Panc1 (cell line): ENCODE measurements around the gene OSBPL10. TPM values are rescaled to one million over a fixed set of nuclear protein-coding genes. Genes with fewer than 3 reads are reported as not detected.

ENCODE experiments used
- ATAC-seq: fragments of 200-7000 bp; cut with Tn5 transposase; 2 replicates; pipeline ENCODE4 v1.9.1; 2020; ENCODE audit warnings: mild to moderate bottlenecking, moderate library complexity
- BruUV-seq: library from RNA; stranded (reverse); fragments of 400-500 nt; replicated peaks from 2 replicates; lab custom pipeline; 2021; lab: Mats Ljungman, UMichigan
- CTCF ChIA-PET: fragments of 300-600 bp; sonication (Branson Sonifier 250); formaldehyde crosslinking; loops from one replicate; lab custom pipeline; 2022; ENCODE audit warnings: antibody characterized with exemption; lab: Charles Lee
- POLR2A ChIA-PET: fragments of 300-600 bp; sonication (Branson Sonifier 250); formaldehyde crosslinking; loops from one replicate; lab custom pipeline; 2022; ENCODE audit warnings: antibody characterized with exemption; lab: Charles Lee
- DNase-seq: peaks from one replicate; pipeline ENCODE4 v3.0.0-alpha.2; 2010; ENCODE audit warnings: low read depth, low spot score
- H3K27ac ChIP-seq: 2 replicates; pipeline ENCODE4 v1.5.1; 2011; ENCODE audit warnings: mild to moderate bottlenecking, low read length, inconsistent platforms
- H3K27me3 ChIP-seq: fragments of 200-500 bp; sonication (Bioruptor generic); 2 replicates; pipeline ENCODE4 v1.6.0; 2014; ENCODE audit warnings: low read length, inconsistent platforms; ENCODE audit not compliant: control insufficient read depth, insufficient read depth
- H3K36me3 ChIP-seq: fragments of 200-500 bp; sonication (Bioruptor generic); 2 replicates; pipeline ENCODE4 v1.5.1; 2014; ENCODE audit warnings: inconsistent platforms, mild to moderate bottlenecking, low read length, moderate library complexity; ENCODE audit not compliant: control insufficient read depth, insufficient read depth
- H3K4me1 ChIP-seq: 2 replicates; pipeline ENCODE4 v1.5.1; 2011; ENCODE audit warnings: inconsistent platforms, mild to moderate bottlenecking, low read length, moderate library complexity; ENCODE audit not compliant: control insufficient read depth, insufficient read depth
- H3K4me3 ChIP-seq, 2 experiments: 2 replicates each; pipeline ENCODE4 v1.5.1; 2011 to 2012; ENCODE audit warnings: low read depth in 2 of 2, low read length in 2 of 2, mild to moderate bottlenecking in 2 of 2, inconsistent platforms in 1 of 2, moderate library complexity in 1 of 2
- H3K9me3 ChIP-seq: fragments of 200-500 bp; sonication (Bioruptor generic); 2 replicates; pipeline ENCODE4 v1.5.1; 2014; ENCODE audit warnings: low read depth, mild to moderate bottlenecking, inconsistent platforms, low read length, moderate library complexity; ENCODE audit not compliant: control insufficient read depth, insufficient read depth
- CTCF ChIP-seq: fragments of 450-650 bp; IDR thresholded peaks from 2 replicates; pipeline ENCODE4 v1.5.1; 2017; ENCODE audit warnings: mild to moderate bottlenecking
- POLR2AphosphoS5 ChIP-seq: IDR thresholded peaks from 2 replicates; pipeline ENCODE4 v1.6.1; 2012; ENCODE audit warnings: mild to moderate bottlenecking, low read depth, low read length, moderate library complexity
- REST ChIP-seq, 2 experiments: IDR thresholded peaks; 2 replicates each; pipeline ENCODE4 v1.6.1; 2011 to 2012; ENCODE audit warnings: low read depth in 2 of 2, control low read depth in 1 of 2, low read length in 1 of 2, mild to moderate bottlenecking in 1 of 2, moderate library complexity in 1 of 2; ENCODE audit not compliant: insufficient read depth in 1 of 2
- SIN3A ChIP-seq: IDR thresholded peaks from 2 replicates; pipeline ENCODE4 v1.6.1; 2012; ENCODE audit warnings: low read depth, mild to moderate bottlenecking, low read length, moderate library complexity, borderline replicate concordance; ENCODE audit not compliant: insufficient read depth
- TCF7L2 ChIP-seq: IDR thresholded peaks from 2 replicates; pipeline ENCODE4 v1.6.1; 2011; ENCODE audit warnings: mild to moderate bottlenecking, low read depth, low read length, inconsistent platforms
- in situ Hi-C: cut with HindIII; loops from 2 replicates; pipeline ENCODE4 v1.10.0; 2016; ENCODE audit warnings: low sequenced_read_pairs, low pct_unique_long_range_greater_than_20kb
- intact Hi-C: fragments of 100-400 bp; cut with micrococcal nuclease; formaldehyde crosslinking; loops from one replicate; pipeline ENCODE4 v1.10.0; 2022; ENCODE audit not compliant: unreplicated experiment
- total RNA-seq: library from RNA; stranded (reverse); gene quantifications from one replicate; pipeline ENCODE4 v1.2.1, GENCODE V29; 2021; ENCODE audit not compliant: unreplicated experiment

OSBPL10 gene
- total RNA-seq, 1 experiment from 2014 or later, result 88.1 TPM

GRCh38 chr3:31748933-31749295 is 232.1 kb downstream of the OSBPL10 start:
- intact Hi-C loops, result no loop called here
- Histone ChIP-seq H3K4me3 (no peak overlapping the region), H3K27me3 (no peaks in the 10 kb centered on the region), H3K9me3 (no peaks in the 10 kb centered on the region), H3K4me1 (peaks cover 3% of the 10 kb centered on the region), H3K27ac (no peak overlapping the region), H3K36me3 (no peaks in the 10 kb centered on the region)
- in situ Hi-C loops, result no loop called here
- CTCF ChIA-PET, result no interaction called here
- ATAC-seq, result no peak
- no peak for DNase-seq
- no TSS peak for BruUV-seq
- POLR2A ChIA-PET, result no interaction called here
- TF ChIP-seq REST (IDR thresholded peaks at IDR 0.05; ENCODE audit: insufficient read depth in 1 of 2, low read depth in 2 of 2, low read length in 1 of 2) (no peak), SIN3A (no peak), TCF7L2 (no peak), POLR2AphosphoS5 (no peak), CTCF (no peak)

- ChIA-PET POLR2A (no interaction called here), CTCF (interaction anchor here (0.7 kb wide), 1 partner anchor 16 kb away, joined by 5 read pairs; no protein-coding TSS in a partner anchor)
- ATAC-seq, result no peak
- TF ChIP-seq CTCF (no peak), TCF7L2 (no peak), REST (IDR thresholded peaks at IDR 0.05; ENCODE audit: insufficient read depth in 1 of 2, low read depth in 2 of 2, low read length in 1 of 2) (no peak)
- in situ Hi-C loops, result no loop called here
- Histone ChIP-seq H3K27ac (no peak overlapping the region), H3K27me3 (no peaks in the 10 kb centered on the region), H3K36me3 (no peaks in the 10 kb centered on the region), H3K4me1 (peaks cover 3% of the 10 kb centered on the region), H3K4me3 (no peak overlapping the region), H3K9me3 (no peaks in the 10 kb centered on the region)
- no peak for DNase-seq
- no TSS peak for BruUV-seq
- intact Hi-C loops, result no loop called here
Observed at GRCh38 chr3:31748281-31748932, 232.7 kb downstream of the OSBPL10 start.
